Kasumi-1 (cell line): ENCODE results near the gene PICK1.
A peak's percentile ranks its signal among the peaks of the same experiment; 100 is the strongest.

Source experiments
- DNase-seq, 2 experiments: peaks; one replicate each; lab custom pipeline; 2025; lab: John Stamatoyannopoulos, UW

The PICK1 gene

DNA sequence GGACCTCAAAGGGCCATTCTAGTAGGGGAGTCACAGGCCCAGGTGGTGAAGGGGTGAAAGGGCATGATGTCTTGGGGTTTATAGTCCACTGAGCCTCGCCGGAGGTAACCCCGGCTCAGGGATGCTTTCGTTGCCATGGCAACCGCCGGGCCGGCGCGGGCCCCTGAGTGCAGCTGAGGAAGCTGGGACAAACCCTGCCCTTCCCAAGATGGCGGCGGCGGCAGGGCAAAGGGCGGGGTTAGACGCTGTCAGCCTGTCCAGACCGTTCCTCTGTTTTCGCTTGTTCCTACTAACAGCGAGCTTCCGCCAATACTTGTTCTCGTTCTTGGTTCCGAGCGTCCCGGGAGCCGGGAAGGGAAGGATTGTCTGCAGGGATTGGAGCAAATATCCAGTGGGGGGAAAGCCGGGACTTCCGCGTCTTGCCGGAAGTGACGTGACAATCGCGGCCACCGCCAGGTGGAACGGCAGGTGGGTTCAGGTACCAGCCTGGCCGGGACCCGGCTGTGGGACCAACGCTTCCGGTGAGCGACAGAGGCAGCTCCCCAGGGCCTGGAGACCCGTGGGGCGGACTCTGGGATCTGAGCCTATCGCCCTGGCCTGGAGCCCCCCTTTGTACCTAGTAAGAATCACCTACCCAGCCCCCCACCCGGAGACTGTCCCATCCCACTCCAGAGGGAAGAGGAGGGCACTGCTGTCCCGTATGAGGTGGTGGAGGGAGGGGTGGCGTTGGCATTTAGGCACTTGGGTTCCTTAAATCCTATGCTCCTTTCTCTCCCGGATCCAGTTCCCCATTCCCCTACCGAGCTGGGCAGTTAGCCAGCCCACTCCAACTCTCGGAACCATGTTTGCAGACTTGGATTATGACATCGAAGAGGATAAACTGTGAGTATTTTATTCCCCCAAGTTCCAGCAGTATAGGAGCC, at the start of gene PICK1:
Gene PICK1, plus strand, starts transcription at position 436 of the 923 bp plus-strand sequence. Its CDS starts 406 bp downstream, at position 842.
- DNase-seq = peak; percentile 19 to 41

DNA sequence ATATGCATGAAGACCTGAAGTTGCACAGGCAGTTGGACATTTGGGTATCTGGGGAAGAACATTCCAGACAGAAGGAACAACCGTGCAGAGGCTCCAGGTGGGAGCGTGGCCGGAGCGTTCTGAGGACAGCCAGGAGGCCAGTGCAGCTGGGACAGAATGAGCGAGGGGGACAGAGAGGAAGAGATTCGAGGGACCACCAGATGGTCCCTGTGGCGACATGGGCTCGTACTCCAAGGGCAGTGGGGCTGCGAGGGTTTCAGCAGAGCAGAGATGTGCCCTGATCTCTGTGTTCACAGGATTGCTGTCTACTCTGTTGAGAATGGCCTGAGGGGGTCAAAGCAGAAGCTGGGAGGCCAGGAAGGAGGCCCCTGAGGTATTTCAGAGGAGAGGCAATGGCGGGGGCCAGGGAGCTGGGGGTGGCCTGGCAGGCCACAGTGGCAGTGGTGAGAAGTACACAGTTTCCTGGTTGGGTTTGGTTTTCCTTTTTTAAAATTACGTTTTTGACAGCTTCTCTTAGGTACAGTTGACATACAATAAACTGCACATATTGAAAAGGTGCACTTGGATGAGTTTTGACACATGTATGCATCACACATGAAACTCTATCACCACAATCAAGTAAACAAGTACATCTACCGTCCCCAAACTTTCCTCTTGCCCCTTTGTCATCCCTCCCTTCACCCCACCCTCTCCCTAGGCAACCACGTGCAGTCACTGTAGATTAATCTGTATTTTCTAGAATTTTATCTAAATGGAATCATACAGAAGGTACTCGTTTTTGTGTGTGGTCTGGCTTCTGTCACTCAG, 48.0 kb upstream of the PICK1 start:
- DNase-seq = no peak

- DNase-seq = no peak
Measured at GRCh38 chr22:38012604-38013072, 44.6 kb upstream of the PICK1 start.

DNA sequence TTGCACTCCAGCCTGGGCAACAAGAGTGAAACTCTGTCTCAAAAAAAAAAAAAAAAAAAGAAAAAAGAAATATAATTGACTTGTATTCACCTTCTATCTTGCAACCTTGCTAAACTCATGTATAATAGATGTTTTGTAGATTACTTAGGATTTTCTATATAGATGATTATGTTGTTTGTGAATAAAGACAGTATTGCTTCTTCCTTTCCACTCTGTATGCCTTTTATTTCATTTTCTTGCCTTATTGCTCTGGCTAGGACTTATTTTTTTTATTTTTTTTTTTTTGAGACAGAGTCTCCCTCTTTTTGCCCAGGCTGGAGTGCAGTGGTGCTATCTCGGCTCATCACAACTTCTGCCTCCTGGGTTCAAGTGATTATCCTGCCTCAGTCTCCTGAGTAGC, 43.1 kb upstream of the PICK1 start:
- no peak for DNase-seq

- peak in 1 of 2 experiments; percentile 1 for DNase-seq
Measured at GRCh38 chr22:38016182-38017151, 40.7 kb upstream of the PICK1 start.

DNA sequence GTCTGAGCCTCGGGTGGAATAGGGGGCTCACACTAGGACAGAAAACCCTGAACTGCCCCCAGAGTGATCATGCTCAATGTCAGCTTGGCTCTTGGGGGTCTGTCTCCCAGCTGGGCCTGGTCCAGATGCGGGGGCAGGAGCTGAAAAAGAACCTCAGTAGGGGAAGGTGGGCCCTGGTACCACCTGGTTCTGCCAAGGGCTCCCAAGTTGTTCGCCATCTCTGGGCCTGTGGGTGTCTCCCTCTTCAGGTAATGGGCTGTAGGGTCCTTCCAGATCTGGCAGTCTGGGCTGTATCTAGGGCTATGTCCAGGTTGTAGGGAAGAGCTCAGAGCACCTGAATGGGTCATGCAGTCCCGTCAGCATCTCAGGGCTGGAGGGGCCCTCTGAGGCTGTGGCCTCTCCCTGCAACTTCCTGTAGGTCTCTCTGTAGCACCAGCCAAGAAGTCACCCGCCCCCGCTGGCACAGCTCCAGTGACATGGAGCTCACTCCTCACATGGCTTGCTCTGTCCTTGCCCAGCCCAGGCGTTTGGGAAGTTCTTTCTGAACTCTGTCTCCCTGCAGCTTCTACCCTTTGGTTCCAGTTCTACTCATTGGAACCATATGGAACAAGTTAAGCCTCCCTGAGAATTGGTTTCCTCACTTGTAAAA, 39.8 kb upstream of the PICK1 start:
- DNase-seq = peak; percentile 40 to 67

DNA sequence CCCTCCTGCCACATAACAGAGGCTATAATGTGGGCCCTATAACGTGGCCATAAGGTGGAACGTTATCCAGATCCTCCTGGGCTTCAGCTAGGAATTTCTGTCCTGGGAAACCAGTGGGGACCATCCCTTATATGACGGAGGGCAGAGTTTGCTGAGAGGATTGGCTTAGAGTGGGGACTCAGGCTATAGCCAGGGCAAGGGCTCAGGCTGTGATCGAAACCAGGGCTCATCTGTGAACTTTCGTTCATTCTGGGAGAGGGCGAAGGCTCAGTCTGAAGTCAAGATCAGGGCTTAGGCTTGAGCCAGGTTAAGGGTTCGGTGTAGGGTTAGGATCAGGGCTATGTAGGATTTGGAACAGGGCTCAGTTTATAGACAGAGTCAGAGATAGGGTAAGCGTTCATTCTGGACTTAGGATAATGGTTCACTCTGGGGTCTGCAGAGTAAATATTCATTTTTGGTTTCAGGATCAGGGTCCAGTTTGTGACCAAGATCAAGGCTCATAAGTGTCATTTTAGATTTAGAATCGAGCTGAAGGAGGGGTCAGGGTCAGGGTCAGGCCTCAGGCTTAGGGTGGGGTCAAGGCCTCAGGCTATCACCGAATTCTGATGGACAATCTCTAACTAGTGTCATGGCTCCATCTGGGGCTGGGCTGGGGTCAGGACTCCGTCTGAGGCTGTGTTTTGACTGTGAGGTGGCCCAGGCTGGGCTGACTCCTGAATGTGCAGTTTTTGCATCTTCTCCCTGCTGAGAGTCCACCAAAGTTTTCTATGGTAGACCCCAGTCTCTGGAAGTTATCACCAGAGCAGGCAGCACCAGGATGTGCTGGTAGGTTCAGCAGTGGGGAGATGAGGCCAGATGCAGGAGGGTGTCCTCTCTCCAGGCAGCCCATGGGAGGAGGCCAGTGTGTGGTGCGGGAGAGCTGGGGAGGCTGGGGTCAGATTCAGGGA, 39.0 kb upstream of the PICK1 start:
- no peak for DNase-seq

- no peak for DNase-seq
Measured at GRCh38 chr22:38018938-38019827, 38.0 kb upstream of the PICK1 start.

GRCh38 chr22:38021206-38021605, 36.0 kb upstream of the PICK1 start:
- DNase-seq = no peak

DNA sequence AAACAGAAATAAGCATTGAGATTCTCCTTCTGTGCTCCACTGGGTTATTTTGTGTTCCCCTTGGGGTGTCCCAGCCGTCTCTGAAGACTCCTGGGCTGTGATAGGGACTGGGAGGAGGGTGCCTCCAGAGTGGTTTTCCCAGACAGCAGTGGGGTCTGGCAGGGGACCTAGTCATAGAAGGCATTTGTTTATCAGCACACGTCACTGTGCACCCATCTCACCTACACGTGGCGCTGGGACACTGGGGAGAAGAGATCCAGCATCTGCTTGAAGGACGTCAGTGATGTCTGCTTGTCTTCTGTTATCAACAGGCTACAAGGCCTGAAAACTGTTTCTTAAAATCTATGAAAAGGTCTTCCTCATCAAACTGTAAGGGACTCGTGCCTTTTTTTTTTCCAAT, 34.2 kb upstream of the PICK1 start:
- DNase-seq = no peak

DNA sequence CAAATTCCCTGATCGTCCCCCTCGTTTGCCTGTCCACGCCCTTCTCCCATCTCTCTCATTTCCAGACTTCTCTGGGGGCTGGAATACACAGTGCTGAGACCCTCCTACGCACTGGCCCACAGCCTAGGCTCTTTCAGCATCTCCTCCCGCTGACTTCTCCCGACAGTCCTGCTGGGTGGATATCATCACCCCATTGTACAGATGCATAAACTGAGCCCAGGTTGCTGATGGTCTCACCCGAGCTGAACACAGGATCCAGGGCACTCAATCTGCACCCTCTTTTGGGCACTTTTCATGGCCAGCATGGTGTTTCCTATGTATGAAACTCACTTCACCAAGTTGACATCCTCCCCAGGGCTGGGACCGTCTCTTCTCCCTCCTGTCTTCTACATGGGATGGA, 31.7 kb upstream of the PICK1 start:
- no peak for DNase-seq

DNA sequence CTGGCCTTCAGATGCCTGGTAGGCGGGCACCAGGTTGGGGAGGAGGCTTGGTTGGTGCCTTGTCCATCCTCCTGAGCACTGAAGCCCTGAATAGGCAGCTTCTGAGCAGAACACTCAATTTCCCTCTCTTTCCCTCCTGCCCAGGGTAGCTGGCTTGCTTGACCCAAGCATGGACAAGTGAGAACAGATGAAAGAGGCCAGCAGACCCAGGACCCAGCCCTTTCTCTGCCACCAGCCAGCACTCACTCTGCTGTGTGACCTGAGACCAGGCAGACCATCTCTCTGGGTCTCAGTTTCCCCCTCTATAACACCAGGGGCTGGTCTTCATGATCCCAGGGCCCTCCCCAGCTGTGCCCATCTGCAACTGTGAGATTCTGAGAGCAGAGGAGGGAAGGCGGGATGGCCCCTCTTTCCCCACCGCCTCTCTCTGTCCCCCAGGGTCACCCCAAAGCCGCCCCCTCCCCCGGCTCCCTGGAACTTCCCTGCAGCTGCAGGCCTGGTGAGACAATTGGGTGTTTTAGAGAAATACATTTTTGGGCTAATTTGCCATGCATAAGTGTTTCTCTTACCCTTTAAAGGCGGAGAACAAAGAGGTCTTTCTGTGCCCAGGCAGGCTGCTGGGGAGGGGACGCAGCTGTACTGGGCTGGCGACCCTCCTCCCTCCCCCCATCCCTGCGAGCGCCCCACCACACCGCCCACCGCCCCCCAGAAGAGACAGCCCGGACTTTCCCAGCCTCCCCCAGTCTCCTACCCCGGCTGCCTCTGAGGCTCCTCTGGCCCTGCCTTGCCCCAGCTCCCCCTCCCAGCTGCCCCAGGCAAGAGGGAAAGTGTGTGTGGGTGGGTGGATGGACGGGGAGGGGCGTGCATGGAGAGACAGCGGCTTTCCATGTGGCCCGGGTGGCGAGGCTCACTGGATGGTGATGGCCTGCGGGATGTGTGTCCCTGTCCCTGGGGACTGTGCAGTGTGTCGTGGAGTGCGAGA, 30.8 kb upstream of the PICK1 start:
- DNase-seq = no peak

DNA sequence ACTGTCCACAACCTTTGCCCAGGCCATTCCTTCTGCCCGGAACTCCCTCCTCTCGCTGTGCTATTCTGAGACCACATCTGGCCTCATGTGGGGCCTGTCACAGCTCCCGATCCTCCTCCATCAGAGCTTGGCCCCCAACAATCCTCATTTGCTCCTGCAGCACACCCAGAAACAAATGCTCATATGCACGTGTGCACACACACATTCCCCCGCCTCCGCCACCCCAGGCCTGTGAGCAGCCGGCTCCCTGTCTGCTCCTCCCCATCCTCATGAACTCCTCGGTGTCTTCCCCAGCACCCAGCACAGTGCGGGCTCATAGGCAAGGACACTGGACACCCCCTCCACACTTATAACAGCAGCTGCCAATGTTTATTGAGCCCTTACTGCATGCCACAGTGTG, 29.7 kb upstream of the PICK1 start:
- DNase-seq = no peak

DNA sequence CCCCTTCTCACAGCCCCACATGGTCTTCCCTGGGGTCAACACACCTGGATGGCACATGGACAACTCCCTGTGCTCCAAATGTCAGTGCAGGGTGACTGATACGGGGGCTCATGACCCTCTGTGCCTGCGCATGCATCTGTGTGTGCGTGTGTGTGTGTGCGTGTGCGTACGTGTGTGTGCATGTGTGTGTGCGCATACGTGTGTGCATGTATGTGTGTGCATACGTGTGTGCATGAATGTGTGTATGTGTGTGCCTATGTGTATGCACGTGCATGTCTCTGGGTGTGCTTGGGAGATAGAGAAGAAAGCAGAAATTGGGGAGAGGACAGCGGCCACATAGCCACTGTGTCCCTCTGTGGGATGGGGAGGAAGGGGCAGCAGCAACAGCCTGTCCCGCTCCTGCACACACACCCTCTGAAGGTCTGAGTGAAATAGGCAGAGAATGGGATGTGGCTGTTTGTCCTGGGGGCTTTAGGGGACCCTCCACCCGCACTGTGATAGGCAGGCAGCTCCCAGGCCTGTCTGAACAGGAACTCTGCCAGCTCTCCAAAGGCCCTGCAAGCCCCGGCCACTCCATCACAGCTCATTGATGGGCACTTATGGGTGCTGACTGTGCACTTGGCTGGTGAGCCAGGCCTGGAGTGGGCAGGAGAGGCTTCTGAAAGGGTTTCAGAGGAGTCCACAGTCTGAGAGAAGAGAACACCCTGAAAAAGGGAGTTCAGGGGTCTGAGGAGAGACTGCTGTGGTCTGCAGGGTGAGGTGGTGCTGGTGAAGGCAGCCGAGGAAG, 28.7 kb upstream of the PICK1 start:
- DNase-seq = no peak

- DNase-seq = no peak
Measured at GRCh38 chr22:38029370-38029769, 27.8 kb upstream of the PICK1 start.

DNA sequence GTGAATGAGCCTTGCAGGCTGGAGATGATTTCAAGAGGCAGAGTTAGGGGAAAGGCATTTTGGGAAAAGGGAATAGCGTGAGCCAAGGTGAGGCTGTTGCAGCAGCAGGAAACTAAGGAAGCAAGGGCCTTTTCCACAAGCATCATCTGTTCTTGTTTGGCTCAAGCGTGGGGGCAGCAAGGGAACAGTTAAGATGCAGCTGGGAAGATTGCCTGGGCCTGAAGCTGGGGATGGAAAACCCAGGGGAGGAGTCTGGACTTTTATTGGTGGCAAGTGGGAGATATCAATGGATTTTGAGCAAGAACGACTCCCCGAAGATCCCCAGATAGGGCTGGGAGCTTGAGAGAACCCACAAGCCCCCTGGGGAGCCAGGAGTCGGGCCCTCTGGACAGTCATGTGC, 27.3 kb upstream of the PICK1 start:
- no peak for DNase-seq
